Measurements from ENCODE around the gene DDX54.
"Not testable (repeated sequence)": the region's sequence is repeated elsewhere in the genome, so short reads cannot be mapped to it uniquely, and the experiment has no call there.

DDX54 gene

GRCh38 chr12:113118142-113118541 is 67.1 kb downstream of the DDX54 start:
- no peak for DNase-seq (ENCODE audit: low read depth)

- DNase-seq (ENCODE audit: low read depth), result not testable (repeated sequence)
Observed at GRCh38 chr12:113117684-113118083, 67.6 kb downstream of the DDX54 start.

- no peak for DNase-seq (ENCODE audit: low read depth)
Observed at GRCh38 chr12:113116875-113117274, 68.4 kb downstream of the DDX54 start.

- no peak for DNase-seq (ENCODE audit: low read depth)
Observed at GRCh38 chr12:113115455-113116126, 69.7 kb downstream of the DDX54 start.

- DNase-seq (ENCODE audit: low read depth), result no peak
Observed at GRCh38 chr12:113114447-113115178, 70.7 kb downstream of the DDX54 start.

- no peak for DNase-seq (ENCODE audit: low read depth)
Observed at GRCh38 chr12:113113397-113113796, 71.9 kb downstream of the DDX54 start.

GRCh38 chr12:113112043-113112899 is 73.0 kb downstream of the DDX54 start:
- no peak for DNase-seq (ENCODE audit: low read depth)

- DNase-seq (ENCODE audit: low read depth), result no peak
Observed at GRCh38 chr12:113111247-113111646, 74.0 kb downstream of the DDX54 start.

GRCh38 chr12:113109872-113110599 is 75.2 kb downstream of the DDX54 start:
- DNase-seq (ENCODE audit: low read depth), result no peak

GRCh38 chr12:113109360-113109759 is 75.9 kb downstream of the DDX54 start:
- DNase-seq (ENCODE audit: low read depth), result no peak

GRCh38 chr12:113108308-113108707 is 77.0 kb downstream of the DDX54 start:
- no peak for DNase-seq (ENCODE audit: low read depth)
